K562 (cell line): ENCODE results near the gene ITPK1. TPM values are rescaled to one million over a fixed set of nuclear protein-coding genes. Genes with fewer than 3 reads are reported as not detected.

Experiments
- ATAC-seq: fragments of 200-7000 bp; cut with Tn5 transposase; 3 replicates; pipeline ENCODE4 v1.9.1; 2020; ENCODE audit warnings: moderate library complexity
- BruUV-seq: library from RNA; stranded (reverse); fragments of 400-500 nt; replicated peaks from 2 replicates; lab custom pipeline; 2021; lab: Mats Ljungman, UMichigan
- CTCF ChIA-PET: fragments of 300-600 bp; formaldehyde crosslinking; extraction: SDS; loops from one replicate; lab custom pipeline; 2021; ENCODE audit warnings: low intra/inter-chr PET ratio; lab: Yijun Ruan, JAX
- POLR2A ChIA-PET: fragments of 300-600, 350-650 bp; sonication (Branson Sonifier 250); formaldehyde crosslinking; extraction: SDS; loops from one replicate; lab custom pipeline; 2021; ENCODE audit warnings: antibody characterized with exemption, inconsistent platforms; lab: Yijun Ruan, JAX
- DNase-seq, 4 experiments: peaks; one replicate each; pipeline versions ENCODE4 v3.0.0 to v3.0.0-alpha.2; 2011 to 2018; ENCODE audit warnings: low spot score in 3 of 4, mixed read lengths in 3 of 4; ENCODE audit errors: extremely low read depth in 1 of 4
- FAIRE-seq: peaks from 2 replicates; lab custom pipeline; 2011; peaks lifted over from hg19 to GRCh38; lab: Jason Lieb, UNC
- H2AFZ ChIP-seq: 2 replicates; pipeline ENCODE4 v1.6.0; 2011; ENCODE audit warnings: low read depth, low read length, control low read depth, inconsistent platforms
- H3K27ac ChIP-seq: fragments of 200-600 bp; 3 replicates; pipeline ENCODE4 v1.8.0; 2011; ENCODE audit warnings: low read depth, mild to moderate bottlenecking, control low read depth, inconsistent platforms, low read length, moderate library complexity, mixed read lengths; ENCODE audit errors: extremely low read depth
- H3K27me3 ChIP-seq, 2 experiments: fragments of 300-600 bp in 1 of 2; 2 replicates in 1 of 2; 3 replicates in 1 of 2; pipeline versions ENCODE4 v1.6.0 to v1.8.0; 2011; ENCODE audit warnings: inconsistent platforms in 2 of 2, low read length in 2 of 2, mild to moderate bottlenecking in 1 of 2, mixed read lengths in 1 of 2, moderate library complexity in 1 of 2; ENCODE audit not compliant: control insufficient read depth in 2 of 2, insufficient read depth in 2 of 2
- H3K36me3 ChIP-seq: fragments of 300-600 bp; 3 replicates; pipeline ENCODE4 v1.8.0; 2011; ENCODE audit warnings: mild to moderate bottlenecking, low read length, inconsistent platforms; ENCODE audit not compliant: control insufficient read depth, insufficient read depth
- H3K4me1 ChIP-seq, 2 experiments: fragments of 200-600 bp in 1 of 2; replicated peaks in 1 of 2; 2 replicates in 1 of 2; 3 replicates in 1 of 2; pipeline versions ENCODE4 v1.5.1 to v1.8.0; 2011; ENCODE audit warnings: inconsistent platforms in 2 of 2, low read length in 2 of 2, mild to moderate bottlenecking in 1 of 2, mixed read lengths in 1 of 2, moderate library complexity in 1 of 2; ENCODE audit not compliant: control insufficient read depth in 2 of 2, insufficient read depth in 2 of 2
- H3K4me2 ChIP-seq: 2 replicates; pipeline ENCODE4 v1.6.1; 2011; ENCODE audit warnings: low read length, control low read depth, inconsistent platforms, mixed read lengths; ENCODE audit not compliant: insufficient read depth
- H3K4me3 ChIP-seq: fragments of 200-600 bp; sonication (generic), shearing (Covaris generic); 2 replicates; pipeline ENCODE4 v1.5.1; 2016; ENCODE audit warnings: control low read depth, inconsistent platforms
- H3K79me2 ChIP-seq: fragments of 200-600 bp; 3 replicates; pipeline ENCODE4 v1.8.0; 2011; ENCODE audit warnings: low read length, inconsistent platforms; ENCODE audit not compliant: control insufficient read depth, insufficient read depth
- H3K9ac ChIP-seq, 2 experiments: 2 replicates each; pipeline versions ENCODE4 v1.6.0 to v1.6.1; 2011; ENCODE audit warnings: low read depth in 2 of 2, low read length in 2 of 2, control low read depth in 1 of 2, inconsistent platforms in 1 of 2, mild to moderate bottlenecking in 1 of 2, mixed read lengths in 1 of 2; ENCODE audit not compliant: insufficient read depth in 1 of 2
- H3K9me1 ChIP-seq: one replicate; pipeline ENCODE4 v1.6.0; 2011; ENCODE audit warnings: inconsistent platforms, mild to moderate bottlenecking, low read length, moderate library complexity; ENCODE audit not compliant: control insufficient read depth, insufficient read depth
- H3K9me3 ChIP-seq: replicated peaks from 2 replicates; pipeline ENCODE4 v1.5.1; 2011; ENCODE audit warnings: low read depth, low read length, inconsistent platforms; ENCODE audit not compliant: control insufficient read depth, insufficient read depth
- H4K20me1 ChIP-seq: replicated peaks from 2 replicates; pipeline ENCODE4 v1.6.1; 2011; ENCODE audit warnings: low read length, inconsistent platforms, mixed read lengths; ENCODE audit not compliant: control insufficient read depth, insufficient read depth
- E2F1 ChIP-seq: sonication (generic); formaldehyde crosslinking; IDR thresholded peaks from 2 replicates; pipeline ENCODE4 v1.8.1; 2023; ENCODE audit warnings: mild to moderate bottlenecking, missing genetic modification reagents, moderate library complexity
- EP400 ChIP-seq: fragments of 450-650 bp; IDR thresholded peaks from 2 replicates; pipeline ENCODE4 v1.6.1; 2017; ENCODE audit warnings: antibody characterized with exemption, mild to moderate bottlenecking, moderate library complexity
- HDAC1 ChIP-seq, 2 experiments: fragments of 450-650 bp; IDR thresholded peaks; 2 replicates each; pipeline ENCODE4 v1.6.1; 2016 to 2017; ENCODE audit warnings: inconsistent platforms in 1 of 2, mild to moderate bottlenecking in 1 of 2, moderate library complexity in 1 of 2
- HNRNPL ChIP-seq: fragments of 200-400 bp; formaldehyde crosslinking; IDR thresholded peaks from 2 replicates; pipeline ENCODE4 v1.6.1; 2017; ENCODE audit warnings: low read depth, mild to moderate bottlenecking, low read length
- HSF4 ChIP-seq: fragments of 250-450 bp; sonication (Bioruptor Pico); IDR thresholded peaks from 2 replicates; pipeline ENCODE4 v2.1.2; 2022; ENCODE audit warnings: mild to moderate bottlenecking, moderate library complexity, borderline replicate concordance
- MCM2 ChIP-seq: fragments of 450-650 bp; IDR thresholded peaks from 2 replicates; pipeline ENCODE4 v1.6.1; 2017; ENCODE audit warnings: low read depth, mild to moderate bottlenecking
- NR2F6 ChIP-seq: fragments of 450-650 bp; formaldehyde crosslinking; IDR thresholded peaks from 2 replicates; pipeline ENCODE4 v1.4.0; 2020; ENCODE audit warnings: mild to moderate bottlenecking
- RNF2 ChIP-seq: sonication (generic); IDR thresholded peaks from 2 replicates; pipeline ENCODE4 v1.6.1; 2016
- SNIP1 ChIP-seq: fragments of 450-650 bp; IDR thresholded peaks from 2 replicates; pipeline ENCODE4 v1.7.1; 2017; ENCODE audit warnings: low read depth, mild to moderate bottlenecking
- ZNF766 ChIP-seq: fragments of 200-800 bp; sonication (Bioruptor generic); conservative IDR thresholded peaks from 2 replicates; pipeline ENCODE4 v1.6.1; 2016; ENCODE audit warnings: missing genetic modification characterization, missing compliant biosample characterization
- WGBS: fragments of 100-300 bp; shearing (Covaris generic); methylation state at CpG from one replicate; pipeline ENCODE4 v1.1.6; 2016; ENCODE audit warnings: low coverage, mixed read lengths; ENCODE audit not compliant: insufficient coverage; ENCODE audit errors: missing lambda C conversion rate; 5-methylcytosine and 5-hydroxymethylcytosine counted together
- in situ Hi-C: fragments of 300-500 bp; cut with MboI; formaldehyde crosslinking; loops from 4 replicates; pipeline ENCODE4 v1.15.0; 2018; ENCODE audit warnings: inconsistent platforms, mixed read lengths
- intact Hi-C: fragments of 100-400 bp; cut with micrococcal nuclease; formaldehyde crosslinking; loops from 2 replicates; pipeline ENCODE4 v1.14.2; 2022
- polyA plus RNA-seq, 8 experiments: library from polyadenylated mRNA; depleted of rRNA in 4 of 8; stranded (reverse) in 5 of 8; unstranded in 3 of 8; fragments of >200 nt; fragmentation: Nextera tagmentation in 2 of 8; fragmentation: Illumina TruSeq in 1 of 8; extraction: Ambion mirVana in 2 of 8; extraction: Trizol in 1 of 8; gene quantifications; 2 replicates each; pipeline versions ENCODE4 v1.2.1 to v1.2.3, GENCODE V29; 2011 to 2014; ENCODE audit warnings: inconsistent platforms in 1 of 8, missing spikeins in 1 of 8
- total RNA-seq, 7 experiments: library from RNA; depleted of rRNA in 6 of 7; stranded (reverse); fragments of >200 nt in 6 of 7; fragmentation: Illumina TruSeq in 2 of 7; extraction: Trizol in 2 of 7; gene quantifications; 2 replicates each; pipeline versions ENCODE4 v1.2.1 to v1.2.3, GENCODE V29; 2011 to 2021; ENCODE audit warnings: low replicate concordance in 1 of 7
- TF ChIP-seq, protein P1 (sequence below): fragments of 450-650 bp; IDR thresholded peaks from 2 replicates; pipeline ENCODE4 v1.6.1; 2016; ENCODE audit warnings: borderline replicate concordance
- TF ChIP-seq, protein P2 (sequence below): fragments of 250-450 bp; sonication (Bioruptor Pico); IDR thresholded peaks from 2 replicates; pipeline ENCODE4 v1.5.0; 2020; ENCODE audit warnings: mild to moderate bottlenecking, borderline replicate concordance
- TF ChIP-seq, protein P3 (sequence below): sonication (generic); formaldehyde crosslinking; IDR thresholded peaks from 2 replicates; pipeline ENCODE4 v1.8.0; 2022; ENCODE audit warnings: missing genetic modification reagents, mild to moderate bottlenecking, moderate library complexity, borderline replicate concordance

Gene ITPK1
- total and polyA plus RNA-seq, 9 of the 15 experiments (the other 6 are each of a cell fraction or from before 2014, with no cell fraction given), result 1.2 to 39.2 (median 23.0) TPM

DNA sequence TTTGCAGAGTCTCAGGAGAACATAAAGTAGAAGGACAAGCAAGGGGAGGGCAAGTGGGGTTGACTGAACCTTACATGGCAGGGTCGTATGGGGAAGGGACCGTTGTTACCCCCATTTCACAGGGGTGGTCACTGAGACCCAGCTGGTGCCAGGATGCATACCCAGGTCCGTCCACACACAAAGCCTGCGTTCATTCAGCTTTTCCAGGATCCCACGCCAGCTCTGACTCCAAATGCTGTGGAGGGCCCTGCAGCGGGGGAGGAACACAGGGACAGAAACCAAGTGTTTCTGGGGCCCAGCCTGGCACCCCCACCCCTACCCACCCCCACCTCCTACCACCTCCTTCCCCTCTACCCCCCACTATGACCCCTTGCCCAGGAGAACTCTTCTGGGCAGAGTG, 209.3 kb downstream of the ITPK1 start:
- no peak for DNase-seq
- WGBS, result 9% methylated on average over 3 of the region's 6 CpGs
- H3K9me1 ChIP-seq, result no peaks in the 10 kb centered on the region
- H3K4me2 ChIP-seq, result no peak overlapping the region
- ChIA-PET POLR2A (no interaction called here), CTCF (no interaction called here)
- no peak overlapping the region for H3K9ac ChIP-seq
- H4K20me1 ChIP-seq, result peaks cover 5% of the 10 kb centered on the region; the same call in 1 of the 2 replicates
- no peak overlapping the region for H3K27ac ChIP-seq
- no peak for TF ChIP-seq MCM2
- no peak for TF ChIP-seq ZNF766 (CRISPR knock-in tag)
- TF ChIP-seq HNRNPL, result no peak
- no peak for TF ChIP-seq RNF2
- no peak for TF ChIP-seq EP400
- TF ChIP-seq, protein P1, sequence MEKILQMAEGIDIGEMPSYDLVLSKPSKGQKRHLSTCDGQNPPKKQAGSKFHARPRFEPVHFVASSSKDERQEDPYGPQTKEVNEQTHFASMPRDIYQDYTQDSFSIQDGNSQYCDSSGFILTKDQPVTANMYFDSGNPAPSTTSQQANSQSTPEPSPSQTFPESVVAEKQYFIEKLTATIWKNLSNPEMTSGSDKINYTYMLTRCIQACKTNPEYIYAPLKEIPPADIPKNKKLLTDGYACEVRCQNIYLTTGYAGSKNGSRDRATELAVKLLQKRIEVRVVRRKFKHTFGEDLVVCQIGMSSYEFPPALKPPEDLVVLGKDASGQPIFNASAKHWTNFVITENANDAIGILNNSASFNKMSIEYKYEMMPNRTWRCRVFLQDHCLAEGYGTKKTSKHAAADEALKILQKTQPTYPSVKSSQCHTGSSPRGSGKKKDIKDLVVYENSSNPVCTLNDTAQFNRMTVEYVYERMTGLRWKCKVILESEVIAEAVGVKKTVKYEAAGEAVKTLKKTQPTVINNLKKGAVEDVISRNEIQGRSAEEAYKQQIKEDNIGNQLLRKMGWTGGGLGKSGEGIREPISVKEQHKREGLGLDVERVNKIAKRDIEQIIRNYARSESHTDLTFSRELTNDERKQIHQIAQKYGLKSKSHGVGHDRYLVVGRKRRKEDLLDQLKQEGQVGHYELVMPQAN, result no peak
- no peak for TF ChIP-seq SNIP1
- TF ChIP-seq, protein P2, sequence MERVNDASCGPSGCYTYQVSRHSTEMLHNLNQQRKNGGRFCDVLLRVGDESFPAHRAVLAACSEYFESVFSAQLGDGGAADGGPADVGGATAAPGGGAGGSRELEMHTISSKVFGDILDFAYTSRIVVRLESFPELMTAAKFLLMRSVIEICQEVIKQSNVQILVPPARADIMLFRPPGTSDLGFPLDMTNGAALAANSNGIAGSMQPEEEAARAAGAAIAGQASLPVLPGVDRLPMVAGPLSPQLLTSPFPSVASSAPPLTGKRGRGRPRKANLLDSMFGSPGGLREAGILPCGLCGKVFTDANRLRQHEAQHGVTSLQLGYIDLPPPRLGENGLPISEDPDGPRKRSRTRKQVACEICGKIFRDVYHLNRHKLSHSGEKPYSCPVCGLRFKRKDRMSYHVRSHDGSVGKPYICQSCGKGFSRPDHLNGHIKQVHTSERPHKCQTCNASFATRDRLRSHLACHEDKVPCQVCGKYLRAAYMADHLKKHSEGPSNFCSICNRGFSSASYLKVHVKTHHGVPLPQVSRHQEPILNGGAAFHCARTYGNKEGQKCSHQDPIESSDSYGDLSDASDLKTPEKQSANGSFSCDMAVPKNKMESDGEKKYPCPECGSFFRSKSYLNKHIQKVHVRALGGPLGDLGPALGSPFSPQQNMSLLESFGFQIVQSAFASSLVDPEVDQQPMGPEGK (CRISPR knock-in tag), result no peak
- TF ChIP-seq NR2F6 (CRISPR knock-in tag), result no peak
- TF ChIP-seq, protein P3, sequence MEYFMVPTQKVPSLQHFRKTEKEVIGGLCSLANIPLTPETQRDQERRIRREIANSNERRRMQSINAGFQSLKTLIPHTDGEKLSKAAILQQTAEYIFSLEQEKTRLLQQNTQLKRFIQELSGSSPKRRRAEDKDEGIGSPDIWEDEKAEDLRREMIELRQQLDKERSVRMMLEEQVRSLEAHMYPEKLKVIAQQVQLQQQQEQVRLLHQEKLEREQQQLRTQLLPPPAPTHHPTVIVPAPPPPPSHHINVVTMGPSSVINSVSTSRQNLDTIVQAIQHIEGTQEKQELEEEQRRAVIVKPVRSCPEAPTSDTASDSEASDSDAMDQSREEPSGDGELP, result no peak
- TF ChIP-seq HDAC1 (IDR thresholded peaks at IDR 0.05), result no peak
- TF ChIP-seq E2F1, result no peak
- no peak for TF ChIP-seq HSF4 (CRISPR knock-in tag)
- peaks cover 2 to 28% of the 10 kb centered on the region in 2 experiments; a peak in 3 of 5 replicates for H3K27me3 ChIP-seq
- no peak overlapping the region for H3K4me3 ChIP-seq
- intact Hi-C loops, result no loop called here
- BruUV-seq, result no TSS peak
- H3K79me2 ChIP-seq, result no peaks in the 10 kb centered on the region
- FAIRE-seq, result no peak
- no peaks in the 10 kb centered on the region for H3K4me1 ChIP-seq
- no peak overlapping the region for H2AFZ ChIP-seq
- no peaks in the 10 kb centered on the region for H3K36me3 ChIP-seq
- H3K9me3 ChIP-seq, result no peaks in the 10 kb centered on the region
- in situ Hi-C loops, result no loop called here
- ATAC-seq, result no peak
